RWPE2 (cell line): ENCODE data around the gene BTD.

Experiments used
- ATAC-seq: fragments of 200-7000 bp; cut with Tn5 transposase; 3 replicates; pipeline ENCODE4 v1.9.1; 2021; ENCODE audit warnings: low read depth
- DNase-seq: peaks from one replicate; pipeline ENCODE4 v3.0.0-alpha.2; 2020; ENCODE audit warnings: low spot score
- H3K27ac ChIP-seq: fragments of 450-650 bp; 2 replicates; pipeline ENCODE4 v1.5.1; 2017; ENCODE audit warnings: mild to moderate bottlenecking; ENCODE audit not compliant: poor library complexity, severe bottlenecking
- H3K27me3 ChIP-seq: fragments of 250-450 bp; sonication (Bioruptor Pico); 2 replicates; pipeline ENCODE4 v1.5.1; 2021; ENCODE audit warnings: mild to moderate bottlenecking, moderate library complexity; ENCODE audit not compliant: insufficient read depth, poor library complexity, severe bottlenecking
- H3K36me3 ChIP-seq: fragments of 250-450 bp; sonication (Bioruptor Pico); 2 replicates; pipeline ENCODE4 v1.5.1; 2020; ENCODE audit warnings: low read depth, mild to moderate bottlenecking, moderate library complexity
- H3K4me1 ChIP-seq: fragments of 250-450 bp; sonication (Bioruptor Pico); 2 replicates; pipeline ENCODE4 v1.5.1; 2021; ENCODE audit warnings: mild to moderate bottlenecking, moderate library complexity; ENCODE audit not compliant: insufficient read depth, poor library complexity, severe bottlenecking
- H3K4me3 ChIP-seq: fragments of 250-450 bp; sonication (Bioruptor Pico); 2 replicates; pipeline ENCODE4 v1.5.1; 2021; ENCODE audit warnings: mild to moderate bottlenecking, moderate library complexity; ENCODE audit not compliant: severe bottlenecking
- H3K9me3 ChIP-seq: fragments of 250-450 bp; sonication (Bioruptor Pico); 2 replicates; pipeline ENCODE4 v1.5.1; 2021; ENCODE audit warnings: mild to moderate bottlenecking, moderate library complexity; ENCODE audit not compliant: severe bottlenecking
- CTCF ChIP-seq: fragments of 450-650 bp; IDR thresholded peaks from one replicate; pipeline ENCODE4 v1.5.1; 2017; ENCODE audit warnings: mild to moderate bottlenecking, moderate library complexity; ENCODE audit not compliant: poor library complexity, severe bottlenecking

BTD gene

GRCh38 chr3:15666277-15666676 is 64.7 kb downstream of the BTD start:
- no peak for ATAC-seq
- H3K36me3 ChIP-seq = peaks cover 42% of the 10 kb centered on the region

GRCh38 chr3:15667484-15667883 is 65.9 kb downstream of the BTD start:
- no peak for DNase-seq
- no peak overlapping the region for H3K4me3 ChIP-seq
- ATAC-seq = no peak
- TF ChIP-seq CTCF = no peak
- H3K27me3 ChIP-seq = no peaks in the 10 kb centered on the region
- no peaks in the 10 kb centered on the region for H3K4me1 ChIP-seq
- no peak overlapping the region for H3K27ac ChIP-seq
- peaks cover 42% of the 10 kb centered on the region for H3K36me3 ChIP-seq
- H3K9me3 ChIP-seq = peaks cover 2% of the 10 kb centered on the region

More at GRCh38 chr3:15666277-15666676, 64.7 kb downstream of the BTD start:
- H3K4me1 ChIP-seq = no peaks in the 10 kb centered on the region
- no peak overlapping the region for H3K4me3 ChIP-seq
- no peak for TF ChIP-seq CTCF
- DNase-seq = no peak
- H3K27me3 ChIP-seq = no peaks in the 10 kb centered on the region
- H3K9me3 ChIP-seq = peaks cover 2% of the 10 kb centered on the region
- H3K27ac ChIP-seq = no peak overlapping the region

GRCh38 chr3:15673536-15673935 is 72.0 kb downstream of the BTD start:
- Histone ChIP-seq H3K27me3 (no peaks in the 10 kb centered on the region), H3K36me3 (peaks cover 71% of the 10 kb centered on the region), H3K4me3 (no peak overlapping the region), H3K27ac (no peak overlapping the region), H3K9me3 (no peaks in the 10 kb centered on the region), H3K4me1 (no peaks in the 10 kb centered on the region)
- TF ChIP-seq CTCF = no peak
- DNase-seq (no peak), ATAC-seq (no peak)

- no peak overlapping the region for H3K27ac ChIP-seq
- DNase-seq = no peak
Measured at GRCh38 chr3:15676259-15676658, 74.7 kb downstream of the BTD start.

More at GRCh38 chr3:15676259-15676658, 74.7 kb downstream of the BTD start:
- Histone ChIP-seq H3K36me3 (peaks cover 64% of the 10 kb centered on the region), H3K4me3 (no peak overlapping the region), H3K9me3 (no peaks in the 10 kb centered on the region), H3K4me1 (no peaks in the 10 kb centered on the region), H3K27me3 (no peaks in the 10 kb centered on the region)
- no peak for ATAC-seq
- no peak for TF ChIP-seq CTCF
